ENCODE results near the gene RGS7. TPM values are rescaled to one million over a fixed set of nuclear protein-coding genes. Genes with fewer than 3 reads are reported as not detected.

Gene RGS7
- total RNA-seq, 1 experiment from 2014 or later = 1.0 TPM

- Mint-ChIP-seq H3K4me1 (ENCODE audit: low read depth, unreplicated experiment) (peaks cover 5% of the 10 kb centered on the region), H3K27me3 (ENCODE audit: unreplicated experiment) (no peaks in the 10 kb centered on the region), H3K36me3 (ENCODE audit: insufficient read depth, unreplicated experiment) (no peaks in the 10 kb centered on the region), H3K27ac (ENCODE audit: unreplicated experiment) (no peak overlapping the region), H3K4me3 (ENCODE audit: low read depth, unreplicated experiment) (no peak overlapping the region), H3K9me3 (ENCODE audit: low read depth, unreplicated experiment) (no peaks in the 10 kb centered on the region)
- intact Hi-C loops (cut with micrococcal nuclease; ENCODE audit: unreplicated experiment) = no loop called here
- no TSS peak for BruUV-seq (replicated peaks)
- DNase-seq = no peak
- CTCF ChIA-PET = no interaction called here
- no peak for TF ChIP-seq CTCF (IDR thresholded peaks at IDR 0.05; ENCODE audit: unreplicated experiment)
Observed at GRCh38 chr1:240993004-240993403, 364.0 kb downstream of the RGS7 start.

- Mint-ChIP-seq H3K9me3 (ENCODE audit: low read depth, unreplicated experiment) (no peaks in the 10 kb centered on the region), H3K4me1 (ENCODE audit: low read depth, unreplicated experiment) (no peaks in the 10 kb centered on the region), H3K36me3 (ENCODE audit: insufficient read depth, unreplicated experiment) (no peaks in the 10 kb centered on the region), H3K27ac (ENCODE audit: unreplicated experiment) (no peak overlapping the region), H3K27me3 (ENCODE audit: unreplicated experiment) (no peaks in the 10 kb centered on the region), H3K4me3 (ENCODE audit: low read depth, unreplicated experiment) (no peak overlapping the region)
- no peak for DNase-seq
- intact Hi-C loops (cut with micrococcal nuclease; ENCODE audit: unreplicated experiment) = no loop called here
- CTCF ChIA-PET = no interaction called here
- no TSS peak for BruUV-seq (replicated peaks)
- no peak for TF ChIP-seq CTCF (IDR thresholded peaks at IDR 0.05; ENCODE audit: unreplicated experiment)
Observed at GRCh38 chr1:240991230-240991629, 365.8 kb downstream of the RGS7 start.

GRCh38 chr1:240987928-240988327 lies 369.1 kb downstream of the RGS7 start:
- no peak for DNase-seq
- H3K36me3 Mint-ChIP-seq (ENCODE audit: insufficient read depth, unreplicated experiment) = no peaks in the 10 kb centered on the region
- no peak overlapping the region for H3K4me3 Mint-ChIP-seq (ENCODE audit: low read depth, unreplicated experiment)
- intact Hi-C loops (cut with micrococcal nuclease; ENCODE audit: unreplicated experiment) = no loop called here
- no TSS peak for BruUV-seq (replicated peaks)
- TF ChIP-seq CTCF (IDR thresholded peaks at IDR 0.05; ENCODE audit: unreplicated experiment) = no peak
- CTCF ChIA-PET = no interaction called here
- H3K4me1 Mint-ChIP-seq (ENCODE audit: low read depth, unreplicated experiment) = peaks cover 10% of the 10 kb centered on the region
- no peaks in the 10 kb centered on the region for H3K27me3 Mint-ChIP-seq (ENCODE audit: unreplicated experiment)
- H3K9me3 Mint-ChIP-seq (ENCODE audit: low read depth, unreplicated experiment) = no peaks in the 10 kb centered on the region
- H3K27ac Mint-ChIP-seq (ENCODE audit: unreplicated experiment) = no peak overlapping the region

GRCh38 chr1:240985081-240985480 lies 371.9 kb downstream of the RGS7 start:
- no peak overlapping the region for H3K27ac Mint-ChIP-seq (ENCODE audit: unreplicated experiment)
- H3K4me3 Mint-ChIP-seq (ENCODE audit: low read depth, unreplicated experiment) = no peak overlapping the region
- intact Hi-C loops (cut with micrococcal nuclease; ENCODE audit: unreplicated experiment) = no loop called here
- no peak for TF ChIP-seq CTCF (IDR thresholded peaks at IDR 0.05; ENCODE audit: unreplicated experiment)
- H3K36me3 Mint-ChIP-seq (ENCODE audit: insufficient read depth, unreplicated experiment) = no peaks in the 10 kb centered on the region
- no TSS peak for BruUV-seq (replicated peaks)
- no peak for DNase-seq
- CTCF ChIA-PET = no interaction called here
- H3K27me3 Mint-ChIP-seq (ENCODE audit: unreplicated experiment) = no peaks in the 10 kb centered on the region
- peaks cover 10% of the 10 kb centered on the region for H3K4me1 Mint-ChIP-seq (ENCODE audit: low read depth, unreplicated experiment)
- no peaks in the 10 kb centered on the region for H3K9me3 Mint-ChIP-seq (ENCODE audit: low read depth, unreplicated experiment)

All from Calu3 (cell line).